ENCODE measurements around the gene HOXB3. TPM values are rescaled to one million over a fixed set of nuclear protein-coding genes. Genes with fewer than 3 reads are reported as not detected.

HOXB3 gene
- total RNA-seq, 4 donors from 2014 or later, result 2.5 to 11.1 (median 5.8) TPM

- Histone ChIP-seq H3K27me3 (peaks cover 45 to 100% (median 81%) of the 10 kb centered on the region in 4 donors), H3K27ac (no peak overlapping the region), H3K36me3 (no peaks in the 10 kb centered on the region), H3K4me3 (peak overlapping the region in 1 of 4 donors; percentile 40), H3K4me1 (peaks cover 13 to 62% (median 40%) of the 10 kb centered on the region in 3 donors), H3K9me3 (no peaks in the 10 kb centered on the region)
- intact Hi-C loops (cut with DNase I), result no loop called here
- DNase-seq, result no peak
- no peak for TF ChIP-seq POLR2A (IDR thresholded peaks at IDR 0.05)
- TF ChIP-seq CTCF (IDR thresholded peaks at IDR 0.05), result no peak
- WGBS, 2 donors, result 7 to 19% methylated on average over 8 to 37 of the region's 55 CpGs
Measured at GRCh38 chr17:48613862-48614694, 24.0 kb upstream of the HOXB3 start.

GRCh38 chr17:48612854-48613691 lies 23.0 kb upstream of the HOXB3 start:
- Histone ChIP-seq H3K36me3 (no peaks in the 10 kb centered on the region), H3K4me1 (peaks cover 13 to 53% (median 40%) of the 10 kb centered on the region in 3 donors), H3K4me3 (peak overlapping the region; percentile 1 to 67 (median 14)), H3K9me3 (no peaks in the 10 kb centered on the region), H3K27ac (no peak overlapping the region), H3K27me3 (peaks cover 49 to 100% (median 84%) of the 10 kb centered on the region in 4 donors)
- intact Hi-C loops (cut with DNase I), result no loop called here
- 3 to 4% methylated on average over 24 to 31 of the region's 67 CpGs for WGBS, 2 donors
- no peak for DNase-seq
- TF ChIP-seq CTCF (IDR thresholded peaks at IDR 0.05) (peak in 1 of 6 experiments; percentile 29), POLR2A (IDR thresholded peaks at IDR 0.05) (no peak)

GRCh38 chr17:48612456-48612853 lies 22.4 kb upstream of the HOXB3 start:
- Histone ChIP-seq H3K4me1 (peaks cover 13 to 48% (median 40%) of the 10 kb centered on the region in 3 donors), H3K9me3 (no peaks in the 10 kb centered on the region), H3K4me3 (peak overlapping the region; percentile 1 to 67 (median 14)), H3K27ac (no peak overlapping the region), H3K27me3 (peaks cover 51 to 100% (median 83%) of the 10 kb centered on the region in 4 donors), H3K36me3 (no peaks in the 10 kb centered on the region)
- intact Hi-C loops (cut with DNase I), result no loop called here
- 4% methylated on average over 15 of the region's 15 CpGs for WGBS, 2 donors
- DNase-seq, result no peak
- TF ChIP-seq POLR2A (IDR thresholded peaks at IDR 0.05), result no peak
- no peak for TF ChIP-seq CTCF (IDR thresholded peaks at IDR 0.05)

GRCh38 chr17:48611681-48612455 lies 21.8 kb upstream of the HOXB3 start:
- Histone ChIP-seq H3K9me3 (no peaks in the 10 kb centered on the region), H3K27ac (no peak overlapping the region), H3K36me3 (no peaks in the 10 kb centered on the region), H3K4me3 (peak overlapping the region in 3 of 4 donors; percentile 43 to 67 (median 51)), H3K4me1 (peaks cover 13 to 48% (median 40%) of the 10 kb centered on the region in 3 donors), H3K27me3 (peaks cover 50 to 100% (median 84%) of the 10 kb centered on the region in 4 donors)
- WGBS, 2 donors, result 10 to 11% methylated on average over 13 to 29 of the region's 36 CpGs
- no peak for DNase-seq
- no peak for TF ChIP-seq CTCF (IDR thresholded peaks at IDR 0.05)
- TF ChIP-seq POLR2A (IDR thresholded peaks at IDR 0.05), result no peak
- intact Hi-C loops (cut with DNase I), result no loop called here
